ENCODE data around the gene SLC18B1. TPM values are rescaled to one million over a fixed set of nuclear protein-coding genes. Genes with fewer than 3 reads are reported as not detected.

The SLC18B1 gene
- total and polyA plus RNA-seq, 2 of the 8 experiments (the other 6 are each of a cell fraction or from before 2014, with no cell fraction given), result 17.2 to 23.4 TPM

DNA sequence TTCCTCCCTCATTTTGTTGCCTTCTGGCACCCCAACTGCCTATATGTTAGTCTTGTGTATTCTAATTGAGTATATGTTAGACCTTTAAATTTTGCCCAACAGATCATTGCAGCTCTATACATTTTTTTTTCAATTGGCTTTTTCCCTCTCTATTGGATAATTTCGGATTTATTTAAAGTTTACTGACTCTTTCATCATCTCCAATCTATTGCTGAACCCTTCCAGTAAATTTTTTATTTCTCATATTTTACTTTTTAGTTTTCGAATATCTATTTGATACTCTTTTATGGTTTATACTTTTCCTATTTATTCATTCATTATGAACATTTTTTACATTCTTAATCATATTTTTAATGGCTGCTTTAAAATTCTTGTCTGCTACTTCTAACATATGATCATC, 7.1 kb upstream of the SLC18B1 start (continued):
- TF ChIP-seq CBX5 (IDR thresholded peaks at IDR 0.05; ENCODE audit: low read depth, low read length), result no peak
- TF ChIP-seq JUN (IDR thresholded peaks at IDR 0.05; ENCODE audit: low read depth, low read length), result no peak
- no peak for TF ChIP-seq CTBP2 (IDR thresholded peaks at IDR 0.05; ENCODE audit: borderline replicate concordance, insufficient read depth, insufficient read length, low read length)

Data from H1 (cell line).